Nephron (organoid): Measurements from ENCODE around the gene ENTPD2.

Experiments used
- H3K27ac Mint-ChIP-seq, 3 experiments: 2 replicates each; pipeline ENCODE4 v1.8.0; 2020; ENCODE audit warnings: mixed read lengths in 3 of 3, mild to moderate bottlenecking in 2 of 3, moderate library complexity in 1 of 3
- H3K27me3 Mint-ChIP-seq: 2 replicates; pipeline ENCODE4 v1.8.0; 2021; ENCODE audit warnings: low read depth, mild to moderate bottlenecking, moderate library complexity, mixed read lengths
- H3K36me3 Mint-ChIP-seq: 2 replicates; pipeline ENCODE4 v1.8.0; 2020; ENCODE audit warnings: low read depth, mixed read lengths
- H3K4me1 Mint-ChIP-seq: 2 replicates; pipeline ENCODE4 v1.8.0; 2020; ENCODE audit warnings: mixed read lengths
- H3K4me3 Mint-ChIP-seq, 3 experiments: 2 replicates each; pipeline ENCODE4 v1.8.0; 2020; ENCODE audit warnings: mild to moderate bottlenecking in 3 of 3, mixed read lengths in 3 of 3, moderate library complexity in 2 of 3
- H3K9me3 Mint-ChIP-seq: 2 replicates; pipeline ENCODE4 v1.8.0; 2020; ENCODE audit warnings: mixed read lengths
- TF ChIP-seq, protein P1 (sequence below), 3 experiments: fragments of 200-600 bp; sonication (generic); IDR thresholded peaks; one replicate each; pipeline ENCODE4 v1.5.0; 2021; ENCODE audit warnings: antibody characterized with exemption in 3 of 3; ENCODE audit not compliant: unreplicated experiment in 3 of 3

The ENTPD2 gene

DNA sequence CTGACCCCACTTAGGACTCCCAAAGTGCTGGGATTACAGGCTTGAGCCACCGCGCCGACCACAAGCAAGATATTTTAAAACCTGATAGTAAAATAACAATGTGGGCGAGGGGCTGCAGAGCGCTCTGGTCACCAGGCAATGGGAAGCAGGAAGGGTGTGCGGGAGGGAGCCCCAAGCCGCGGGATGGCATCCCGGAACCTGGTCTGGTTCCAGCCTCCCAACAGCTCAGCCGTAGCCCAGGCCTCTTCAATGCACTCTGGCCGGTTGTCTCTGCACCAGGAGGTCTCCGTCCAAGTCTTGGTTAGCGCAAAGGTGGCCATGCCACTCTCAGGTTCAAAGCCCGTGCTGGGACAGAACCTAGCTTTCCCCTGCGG, 22.8 kb upstream of the ENTPD2 start:
- TF ChIP-seq, protein P1, sequence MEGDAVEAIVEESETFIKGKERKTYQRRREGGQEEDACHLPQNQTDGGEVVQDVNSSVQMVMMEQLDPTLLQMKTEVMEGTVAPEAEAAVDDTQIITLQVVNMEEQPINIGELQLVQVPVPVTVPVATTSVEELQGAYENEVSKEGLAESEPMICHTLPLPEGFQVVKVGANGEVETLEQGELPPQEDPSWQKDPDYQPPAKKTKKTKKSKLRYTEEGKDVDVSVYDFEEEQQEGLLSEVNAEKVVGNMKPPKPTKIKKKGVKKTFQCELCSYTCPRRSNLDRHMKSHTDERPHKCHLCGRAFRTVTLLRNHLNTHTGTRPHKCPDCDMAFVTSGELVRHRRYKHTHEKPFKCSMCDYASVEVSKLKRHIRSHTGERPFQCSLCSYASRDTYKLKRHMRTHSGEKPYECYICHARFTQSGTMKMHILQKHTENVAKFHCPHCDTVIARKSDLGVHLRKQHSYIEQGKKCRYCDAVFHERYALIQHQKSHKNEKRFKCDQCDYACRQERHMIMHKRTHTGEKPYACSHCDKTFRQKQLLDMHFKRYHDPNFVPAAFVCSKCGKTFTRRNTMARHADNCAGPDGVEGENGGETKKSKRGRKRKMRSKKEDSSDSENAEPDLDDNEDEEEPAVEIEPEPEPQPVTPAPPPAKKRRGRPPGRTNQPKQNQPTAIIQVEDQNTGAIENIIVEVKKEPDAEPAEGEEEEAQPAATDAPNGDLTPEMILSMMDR (IDR thresholded peaks at IDR 0.05; ENCODE audit: unreplicated experiment in 3 of 3): no peak
- Mint-ChIP-seq H3K4me1 (no peaks in the 10 kb centered on the region), H3K27ac (no peak overlapping the region), H3K4me3 (peak overlapping the region; percentile 65 to 75 (median 70)), H3K9me3 (no peaks in the 10 kb centered on the region), H3K27me3 (peaks cover 81% of the 10 kb centered on the region), H3K36me3 (no peaks in the 10 kb centered on the region)

DNA sequence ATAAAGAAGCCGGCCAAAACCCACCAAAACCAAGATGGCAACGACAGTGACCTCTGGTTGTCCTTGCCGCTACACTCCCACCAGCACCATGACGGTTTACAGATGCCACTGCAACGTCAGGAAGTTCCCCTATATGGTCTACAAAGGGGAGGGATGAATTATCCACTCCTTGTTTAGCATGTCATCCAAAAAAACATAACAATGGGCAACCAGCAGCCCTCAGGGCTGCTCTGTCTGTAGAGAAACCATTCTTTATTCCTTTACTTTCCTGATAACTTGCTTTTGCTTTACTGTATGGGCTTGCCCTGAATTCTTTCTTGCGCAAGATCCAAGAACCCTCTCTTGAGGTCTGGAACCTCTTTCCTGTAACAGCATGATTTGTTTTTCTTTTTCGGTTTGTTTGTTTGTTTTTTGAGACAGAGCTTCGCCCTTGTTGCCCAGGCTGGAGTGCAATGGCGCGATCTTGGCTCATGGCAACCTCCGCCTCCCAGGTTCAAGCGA, 21.5 kb upstream of the ENTPD2 start:
- Mint-ChIP-seq H3K27me3 (peaks cover 76% of the 10 kb centered on the region), H3K9me3 (no peaks in the 10 kb centered on the region), H3K4me1 (peaks cover 7% of the 10 kb centered on the region), H3K4me3 (peak overlapping the region; percentile 37 to 57 (median 43)), H3K36me3 (no peaks in the 10 kb centered on the region), H3K27ac (no peak overlapping the region)
- TF ChIP-seq, protein P1 (IDR thresholded peaks at IDR 0.05; ENCODE audit: unreplicated experiment in 3 of 3): no peak

DNA sequence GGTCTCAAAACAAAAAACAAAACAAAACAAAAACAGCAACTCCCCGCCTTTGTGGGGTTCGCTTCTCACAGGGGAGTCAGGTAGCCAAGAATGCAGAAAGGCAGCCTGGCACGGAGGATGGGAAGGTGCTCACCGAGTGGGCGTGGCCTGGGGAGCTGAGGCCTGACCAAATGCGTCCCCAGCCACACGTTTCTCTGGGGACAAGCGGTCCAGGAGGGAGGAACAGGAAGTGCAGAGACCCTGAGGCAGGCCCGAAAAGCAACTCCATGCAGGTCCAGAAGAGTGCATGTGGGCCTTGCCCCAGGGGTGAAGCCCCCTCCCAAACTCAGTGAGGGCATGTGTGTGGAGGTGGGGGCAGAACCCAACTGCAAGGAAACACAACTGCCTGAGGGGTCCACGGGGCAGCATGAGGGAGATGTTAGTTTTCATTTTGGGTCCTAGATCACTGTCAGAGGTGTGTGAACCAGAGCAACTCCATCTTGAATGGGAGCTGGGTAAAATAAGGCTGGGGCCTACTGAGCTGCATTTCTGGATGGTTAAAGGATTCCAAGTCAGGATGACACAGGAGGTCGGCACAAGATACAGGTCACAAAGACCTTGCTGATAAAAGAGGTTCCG, 20.9 kb upstream of the ENTPD2 start:
- H3K27me3 Mint-ChIP-seq: peaks cover 70% of the 10 kb centered on the region
- TF ChIP-seq, protein P1 (IDR thresholded peaks at IDR 0.05; ENCODE audit: unreplicated experiment in 3 of 3): no peak
- H3K27ac Mint-ChIP-seq: no peak overlapping the region
- no peaks in the 10 kb centered on the region for H3K9me3 Mint-ChIP-seq
- H3K4me3 Mint-ChIP-seq: peak overlapping the region; percentile 9 to 57 (median 32)
- H3K36me3 Mint-ChIP-seq: no peaks in the 10 kb centered on the region
- peaks cover 7% of the 10 kb centered on the region for H3K4me1 Mint-ChIP-seq

DNA sequence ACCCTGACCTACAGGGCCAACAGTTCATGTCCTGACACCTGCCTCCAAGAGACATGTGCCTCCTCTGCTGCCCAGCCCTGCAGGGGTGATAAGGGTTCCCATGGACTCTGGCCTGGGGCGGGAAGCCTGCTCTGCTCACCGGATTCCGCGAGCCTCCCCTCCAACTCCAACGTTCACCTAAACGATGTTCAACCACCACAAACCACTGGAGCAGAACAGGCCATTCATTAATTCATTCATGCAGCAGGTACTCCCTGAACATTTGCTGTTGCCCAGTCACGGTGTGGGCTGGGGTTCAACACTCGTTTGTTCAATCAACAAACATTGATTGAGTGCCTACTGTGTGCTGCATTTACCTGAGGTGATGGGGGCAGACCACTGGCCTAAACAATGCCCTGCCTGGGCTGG, 20.1 kb upstream of the ENTPD2 start:
- H3K27ac Mint-ChIP-seq: no peak overlapping the region
- TF ChIP-seq, protein P1 (IDR thresholded peaks at IDR 0.05; ENCODE audit: unreplicated experiment in 3 of 3): no peak
- peaks cover 7% of the 10 kb centered on the region for H3K4me1 Mint-ChIP-seq
- peaks cover 62% of the 10 kb centered on the region for H3K27me3 Mint-ChIP-seq
- H3K36me3 Mint-ChIP-seq: no peaks in the 10 kb centered on the region
- H3K4me3 Mint-ChIP-seq: no peak overlapping the region
- no peaks in the 10 kb centered on the region for H3K9me3 Mint-ChIP-seq

DNA sequence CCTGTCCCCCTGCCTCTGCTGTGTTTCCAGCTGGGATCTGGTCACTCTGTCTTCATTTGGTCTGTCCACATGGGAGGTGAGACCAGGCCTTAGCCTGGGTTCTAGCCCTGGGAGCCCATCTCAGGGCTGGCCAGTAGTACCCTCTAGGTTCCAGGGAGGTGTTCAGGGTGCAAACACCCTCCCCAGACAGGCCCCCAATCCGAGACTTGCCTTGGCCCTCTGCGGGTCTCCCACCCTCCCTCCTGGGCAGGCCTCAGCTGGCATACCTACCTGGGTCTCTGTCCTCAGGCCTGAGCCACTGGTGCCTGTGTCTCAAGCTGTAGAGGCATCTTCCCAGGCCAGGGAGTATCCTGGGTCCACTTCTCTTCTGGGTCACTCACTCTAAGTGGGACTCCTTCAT, 17.4 kb upstream of the ENTPD2 start:
- peak overlapping the region; percentile 69 to 76 (median 71) for H3K4me3 Mint-ChIP-seq
- peak overlapping the region in 1 of 3 experiments; percentile 60 for H3K27ac Mint-ChIP-seq
- TF ChIP-seq, protein P1 (IDR thresholded peaks at IDR 0.05; ENCODE audit: unreplicated experiment in 3 of 3): no peak
- peaks cover 49% of the 10 kb centered on the region for H3K27me3 Mint-ChIP-seq
- no peaks in the 10 kb centered on the region for H3K9me3 Mint-ChIP-seq
- H3K36me3 Mint-ChIP-seq: no peaks in the 10 kb centered on the region
- peaks cover 7% of the 10 kb centered on the region for H3K4me1 Mint-ChIP-seq

DNA sequence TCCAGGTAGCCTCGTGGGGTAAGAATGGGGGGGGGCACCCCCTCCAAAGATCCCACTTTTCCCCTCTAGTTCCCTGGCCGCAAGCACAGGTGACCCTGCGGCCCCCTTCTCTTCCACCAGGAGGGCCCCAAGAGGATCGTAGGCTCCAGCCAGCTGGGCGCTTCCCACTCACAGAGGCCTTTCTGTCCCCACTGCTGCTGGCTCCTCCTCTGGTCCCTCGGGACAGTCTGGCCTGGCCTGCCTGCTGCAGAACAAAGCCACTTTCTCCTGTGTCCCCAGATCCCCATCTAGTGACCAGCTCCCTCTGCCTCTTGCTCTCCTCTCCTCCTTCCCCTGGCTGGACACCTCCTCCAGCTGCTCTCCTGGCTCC, 17.0 kb upstream of the ENTPD2 start:
- peaks cover 7% of the 10 kb centered on the region for H3K4me1 Mint-ChIP-seq
- peak overlapping the region in 1 of 3 experiments; percentile 60 for H3K27ac Mint-ChIP-seq
- no peaks in the 10 kb centered on the region for H3K9me3 Mint-ChIP-seq
- H3K27me3 Mint-ChIP-seq: peaks cover 45% of the 10 kb centered on the region
- H3K36me3 Mint-ChIP-seq: no peaks in the 10 kb centered on the region
- peak overlapping the region; percentile 69 to 76 (median 71) for H3K4me3 Mint-ChIP-seq
- TF ChIP-seq, protein P1 (IDR thresholded peaks at IDR 0.05; ENCODE audit: unreplicated experiment in 3 of 3): peak in 2 of 3 experiments; percentile 25 to 26
